ENCODE data around the gene CD163L1.

- TF ChIP-seq POLR2A (IDR thresholded peaks at IDR 0.05): no peak
- TF ChIP-seq POLR2AphosphoS5 (IDR thresholded peaks at IDR 0.05; ENCODE audit: insufficient read depth in 1 of 2, low read depth in 1 of 2): no peak
- TF ChIP-seq, protein P1, sequence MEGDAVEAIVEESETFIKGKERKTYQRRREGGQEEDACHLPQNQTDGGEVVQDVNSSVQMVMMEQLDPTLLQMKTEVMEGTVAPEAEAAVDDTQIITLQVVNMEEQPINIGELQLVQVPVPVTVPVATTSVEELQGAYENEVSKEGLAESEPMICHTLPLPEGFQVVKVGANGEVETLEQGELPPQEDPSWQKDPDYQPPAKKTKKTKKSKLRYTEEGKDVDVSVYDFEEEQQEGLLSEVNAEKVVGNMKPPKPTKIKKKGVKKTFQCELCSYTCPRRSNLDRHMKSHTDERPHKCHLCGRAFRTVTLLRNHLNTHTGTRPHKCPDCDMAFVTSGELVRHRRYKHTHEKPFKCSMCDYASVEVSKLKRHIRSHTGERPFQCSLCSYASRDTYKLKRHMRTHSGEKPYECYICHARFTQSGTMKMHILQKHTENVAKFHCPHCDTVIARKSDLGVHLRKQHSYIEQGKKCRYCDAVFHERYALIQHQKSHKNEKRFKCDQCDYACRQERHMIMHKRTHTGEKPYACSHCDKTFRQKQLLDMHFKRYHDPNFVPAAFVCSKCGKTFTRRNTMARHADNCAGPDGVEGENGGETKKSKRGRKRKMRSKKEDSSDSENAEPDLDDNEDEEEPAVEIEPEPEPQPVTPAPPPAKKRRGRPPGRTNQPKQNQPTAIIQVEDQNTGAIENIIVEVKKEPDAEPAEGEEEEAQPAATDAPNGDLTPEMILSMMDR (IDR thresholded peaks at IDR 0.05): no peak
These were observed 47.5 kb downstream of the CD163L1 start for GRCh38 chr12:7396418-7396817.

Data from vagina (tissue), 2 donors.